Breast epithelium (tissue), 3 donors: ENCODE results near the gene FAM50B.

Source experiments
- CTCF ChIP-seq, 3 donors: fragments of 450-650 bp; IDR thresholded peaks; one replicate each; pipeline ENCODE4 v1.5.1; 2016 to 2017; ENCODE audit warnings: antibody characterized with exemption in 3 of 3, mild to moderate bottlenecking in 3 of 3, moderate library complexity in 3 of 3
- POLR2A ChIP-seq: fragments of 450-650 bp; IDR thresholded peaks from one replicate; pipeline ENCODE4 v1.6.1; 2016; ENCODE audit warnings: antibody characterized with exemption, mild to moderate bottlenecking, moderate library complexity
- POLR2AphosphoS5 ChIP-seq, 3 donors: sonication (generic); formaldehyde crosslinking; IDR thresholded peaks; one replicate each; pipeline ENCODE4 v1.6.1; 2017; ENCODE audit warnings: antibody characterized with exemption in 3 of 3

- TF ChIP-seq CTCF (IDR thresholded peaks at IDR 0.05) (no peak), POLR2A (no peak), POLR2AphosphoS5 (IDR thresholded peaks at IDR 0.05) (no peak)
Measured at GRCh38 chr6:3895312-3895653, 46.1 kb downstream of the FAM50B start.
